ENCODE results near the gene ATP10B. TPM values are rescaled to one million over a fixed set of nuclear protein-coding genes. Genes with fewer than 3 reads are reported as not detected.

ATP10B gene
- total and polyA plus RNA-seq, 12 donors, result 0.03 to 0.35 (median 0.13) TPM; not detected in 4

DNA sequence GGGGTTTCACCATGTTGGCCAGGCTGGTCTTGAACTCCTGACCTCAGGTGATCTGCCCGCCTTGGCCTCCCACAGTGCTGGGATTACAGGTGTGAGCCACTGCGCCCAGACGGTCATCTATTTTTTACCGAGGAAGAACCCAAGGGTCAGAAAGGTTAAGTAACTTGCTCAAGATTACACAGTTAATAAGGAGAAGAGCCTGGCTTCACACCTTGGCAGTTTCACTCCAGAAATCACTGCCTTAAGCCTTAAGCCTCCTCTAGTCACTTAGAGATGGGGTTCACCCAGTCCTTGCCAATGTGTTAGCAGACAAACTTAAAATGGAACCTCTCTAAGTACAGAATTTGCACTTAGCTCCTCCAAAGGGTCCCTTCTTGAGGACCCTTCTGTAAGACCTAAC is 314.1 kb downstream of the ATP10B start:
- no peaks in the 10 kb centered on the region for H3K4me1 ChIP-seq (replicated peaks in 1 of 2)
- 73 to 90% (median 79%) methylated on average over 4 of the region's 4 CpGs for WGBS, 4 donors
- no peak for DNase-seq
- TF ChIP-seq, protein P1, sequence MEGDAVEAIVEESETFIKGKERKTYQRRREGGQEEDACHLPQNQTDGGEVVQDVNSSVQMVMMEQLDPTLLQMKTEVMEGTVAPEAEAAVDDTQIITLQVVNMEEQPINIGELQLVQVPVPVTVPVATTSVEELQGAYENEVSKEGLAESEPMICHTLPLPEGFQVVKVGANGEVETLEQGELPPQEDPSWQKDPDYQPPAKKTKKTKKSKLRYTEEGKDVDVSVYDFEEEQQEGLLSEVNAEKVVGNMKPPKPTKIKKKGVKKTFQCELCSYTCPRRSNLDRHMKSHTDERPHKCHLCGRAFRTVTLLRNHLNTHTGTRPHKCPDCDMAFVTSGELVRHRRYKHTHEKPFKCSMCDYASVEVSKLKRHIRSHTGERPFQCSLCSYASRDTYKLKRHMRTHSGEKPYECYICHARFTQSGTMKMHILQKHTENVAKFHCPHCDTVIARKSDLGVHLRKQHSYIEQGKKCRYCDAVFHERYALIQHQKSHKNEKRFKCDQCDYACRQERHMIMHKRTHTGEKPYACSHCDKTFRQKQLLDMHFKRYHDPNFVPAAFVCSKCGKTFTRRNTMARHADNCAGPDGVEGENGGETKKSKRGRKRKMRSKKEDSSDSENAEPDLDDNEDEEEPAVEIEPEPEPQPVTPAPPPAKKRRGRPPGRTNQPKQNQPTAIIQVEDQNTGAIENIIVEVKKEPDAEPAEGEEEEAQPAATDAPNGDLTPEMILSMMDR (IDR thresholded peaks at IDR 0.05), result no peak
- TF ChIP-seq POLR2A (IDR thresholded peaks at IDR 0.05), result no peak
- no peak overlapping the region for H3K4me3 ChIP-seq
- no peaks in the 10 kb centered on the region for H3K9me3 ChIP-seq (replicated peaks in 1 of 3)
- no peak overlapping the region for H3K27ac ChIP-seq
- intact Hi-C loops (cut with DNase I), result no loop called here
- H3K36me3 ChIP-seq (replicated peaks in 1 of 2), result no peaks in the 10 kb centered on the region
- no peaks in the 10 kb centered on the region for H3K27me3 ChIP-seq

DNA sequence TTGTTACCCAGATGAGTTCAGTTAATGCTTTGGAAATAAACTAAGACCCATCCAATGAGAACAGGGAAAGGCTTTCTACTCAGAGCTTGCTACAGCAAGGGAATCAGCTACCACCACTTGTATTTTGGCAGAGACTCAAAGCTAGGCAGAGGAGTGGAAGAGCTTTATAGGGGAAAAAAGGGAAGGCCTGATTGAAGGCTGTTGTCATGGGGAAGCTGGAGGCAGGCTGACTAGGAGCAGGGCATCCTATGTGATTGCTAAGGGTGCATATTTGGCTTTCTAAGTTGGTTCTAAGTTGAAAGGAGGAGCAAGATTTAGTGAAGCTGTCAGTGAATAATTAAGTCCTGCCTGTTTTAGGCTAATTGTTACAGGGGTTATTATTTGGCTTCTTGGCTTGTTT is 314.9 kb downstream of the ATP10B start:
- intact Hi-C loops (cut with DNase I), result no loop called here
- TF ChIP-seq POLR2A (IDR thresholded peaks at IDR 0.05), result no peak
- TF ChIP-seq, protein P1 (IDR thresholded peaks at IDR 0.05), result no peak

DNA sequence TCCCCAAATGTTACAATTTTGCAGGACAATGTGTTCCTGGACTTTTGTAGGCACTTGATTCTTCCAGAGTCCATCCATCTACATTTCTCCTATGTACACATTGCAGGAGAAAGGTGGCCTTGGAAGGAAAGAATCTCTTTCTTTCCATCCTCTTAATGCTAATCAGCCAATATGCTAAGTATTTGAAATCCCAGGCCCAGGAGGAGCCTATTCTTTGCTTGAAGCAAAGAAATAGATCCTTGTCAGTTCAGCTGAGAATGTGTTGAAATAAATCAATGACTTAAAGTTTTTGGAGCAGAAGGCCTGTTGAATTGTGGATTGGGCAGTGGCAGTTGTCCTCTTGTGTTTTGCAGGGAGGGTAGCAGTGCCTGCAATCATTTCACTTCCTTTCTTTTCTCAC is 317.1 kb downstream of the ATP10B start:
- Histone ChIP-seq H3K4me1 (replicated peaks in 1 of 2) (no peaks in the 10 kb centered on the region), H3K36me3 (replicated peaks in 1 of 2) (no peaks in the 10 kb centered on the region), H3K9me3 (replicated peaks in 1 of 3) (no peaks in the 10 kb centered on the region), H3K27ac (no peak overlapping the region), H3K4me3 (no peak overlapping the region), H3K27me3 (no peaks in the 10 kb centered on the region)
- TF ChIP-seq POLR2A (IDR thresholded peaks at IDR 0.05), result no peak
- TF ChIP-seq, protein P1 (IDR thresholded peaks at IDR 0.05), result no peak
- no peak for DNase-seq
- intact Hi-C loops (cut with DNase I), result no loop called here

More for the DNA sequence above, 314.9 kb downstream of the ATP10B start:
- no peaks in the 10 kb centered on the region for H3K9me3 ChIP-seq (replicated peaks in 1 of 3)
- H3K4me3 ChIP-seq, result no peak overlapping the region
- H3K27me3 ChIP-seq, result no peaks in the 10 kb centered on the region
- no peak for DNase-seq
- no peaks in the 10 kb centered on the region for H3K4me1 ChIP-seq (replicated peaks in 1 of 2)
- H3K27ac ChIP-seq, result no peak overlapping the region
- no peaks in the 10 kb centered on the region for H3K36me3 ChIP-seq (replicated peaks in 1 of 2)

DNA sequence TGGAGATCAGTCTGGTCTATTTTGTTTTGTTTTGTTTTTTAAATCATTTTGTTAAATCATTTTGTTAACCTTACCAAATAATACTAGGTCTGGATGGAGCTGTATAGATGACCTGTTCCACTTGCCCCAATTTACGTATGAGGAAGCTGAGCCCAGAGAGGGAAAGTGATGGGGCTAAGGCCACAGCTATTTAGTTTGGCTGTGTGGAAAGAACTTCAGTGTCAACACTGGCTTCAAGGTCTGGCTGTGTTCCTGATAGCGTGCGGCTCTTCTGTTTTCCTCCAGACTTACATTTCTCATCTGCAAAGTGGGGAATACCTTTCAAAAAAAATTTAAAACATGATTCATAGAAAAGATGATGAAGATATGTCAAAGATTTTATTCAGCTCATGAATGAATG is 317.9 kb downstream of the ATP10B start:
- no peak for TF ChIP-seq POLR2A (IDR thresholded peaks at IDR 0.05)
- TF ChIP-seq, protein P1 (IDR thresholded peaks at IDR 0.05), result no peak
- Histone ChIP-seq H3K4me1 (replicated peaks in 1 of 2) (no peaks in the 10 kb centered on the region), H3K27me3 (no peaks in the 10 kb centered on the region), H3K36me3 (replicated peaks in 1 of 2) (no peaks in the 10 kb centered on the region), H3K9me3 (replicated peaks in 1 of 3) (no peaks in the 10 kb centered on the region), H3K27ac (no peak overlapping the region), H3K4me3 (no peak overlapping the region)
- DNase-seq, result no peak
- 23 to 65% (median 53%) methylated on average over 3 of the region's 3 CpGs for WGBS, 4 donors
- intact Hi-C loops (cut with DNase I), result no loop called here

Data from adrenal gland (tissue), 12 donors.